ENCODE measurements around the gene NID2. TPM values are rescaled to one million over a fixed set of nuclear protein-coding genes. Genes with fewer than 3 reads are reported as not detected.

Gene NID2
- polyA plus RNA-seq, 2 donors, result 2.9 to 3.1 TPM

DNA sequence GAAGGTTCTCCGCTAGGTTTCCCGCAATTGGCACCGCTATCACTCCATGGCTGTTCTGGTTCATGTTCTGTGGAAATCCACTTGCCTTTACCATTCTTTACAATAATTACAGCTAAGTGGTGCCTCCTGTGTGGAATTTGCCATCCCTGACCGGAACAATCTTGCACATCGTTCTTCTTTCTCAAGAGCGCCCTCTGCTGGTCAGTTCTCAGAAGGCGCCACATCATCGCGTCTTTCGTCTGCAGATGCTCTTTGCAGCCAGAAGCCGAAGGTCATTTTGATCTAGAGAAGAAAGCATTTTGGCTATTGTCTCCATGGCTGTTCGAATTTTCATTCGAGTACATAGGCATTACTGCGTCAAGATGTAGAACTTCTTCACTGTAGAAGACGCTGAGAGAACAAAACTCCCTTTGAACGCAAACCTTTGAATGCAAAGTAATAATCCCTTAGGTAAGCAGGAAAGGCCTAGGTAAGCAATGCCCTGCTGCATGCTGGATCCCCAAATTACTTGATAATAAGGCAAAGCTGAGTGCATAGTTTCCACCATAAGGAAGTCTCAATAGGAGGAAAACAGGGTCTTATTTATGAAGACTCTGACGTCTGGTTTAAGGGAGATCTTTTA, 89.7 kb downstream of the NID2 start:
- Histone ChIP-seq H3K27ac (ENCODE audit: low read depth in 2 of 2, low read length in 1 of 2) (no peak overlapping the region), H3K4me3 (ENCODE audit: low read depth in 1 of 2, low read length in 2 of 2) (no peak overlapping the region), H3K27me3 (ENCODE audit: control insufficient read depth in 1 of 2, insufficient read depth in 2 of 2, low read length in 2 of 2) (no peaks in the 10 kb centered on the region), H3K36me3 (ENCODE audit: control insufficient read depth in 2 of 2, insufficient read depth in 2 of 2, low read length in 1 of 2) (no peaks in the 10 kb centered on the region), H3K4me1 (ENCODE audit: control insufficient read depth in 2 of 2, insufficient read depth in 2 of 2, low read length in 1 of 2) (no peaks in the 10 kb centered on the region), H3K9me3 (ENCODE audit: control insufficient read depth in 2 of 2, insufficient read depth in 1 of 2, low read depth in 1 of 2, low read length in 1 of 2) (no peaks in the 10 kb centered on the region)
- WGBS, 2 donors, result 24 to 25% methylated on average over 17 of the region's 17 CpGs

DNA sequence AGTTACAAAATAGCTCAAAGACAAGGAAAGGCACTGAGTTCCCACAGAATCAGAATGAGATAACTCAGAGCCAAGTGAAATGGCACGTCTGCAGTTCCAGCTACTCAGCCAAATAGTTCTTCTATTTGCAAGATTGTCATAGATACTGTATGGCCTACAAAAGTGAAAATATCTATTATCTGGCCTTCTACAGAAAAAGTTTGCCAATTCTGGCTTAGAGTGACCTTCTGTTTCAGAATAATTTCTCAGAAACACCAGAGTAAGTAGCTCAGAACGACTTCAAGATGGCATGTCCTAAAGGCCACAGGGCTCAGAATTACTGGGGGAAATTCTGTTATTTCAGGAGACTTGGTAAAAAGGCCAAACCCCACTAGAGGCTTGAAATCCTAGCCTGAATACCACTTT, 90.2 kb downstream of the NID2 start:
- 26 to 33% methylated on average over 2 of the region's 2 CpGs for WGBS, 2 donors
- H3K27ac ChIP-seq (ENCODE audit: low read depth in 2 of 2, low read length in 1 of 2), result no peak overlapping the region
- no peaks in the 10 kb centered on the region for H3K4me1 ChIP-seq (ENCODE audit: control insufficient read depth in 2 of 2, insufficient read depth in 2 of 2, low read length in 1 of 2)
- no peaks in the 10 kb centered on the region for H3K36me3 ChIP-seq (ENCODE audit: control insufficient read depth in 2 of 2, insufficient read depth in 2 of 2, low read length in 1 of 2)
- no peaks in the 10 kb centered on the region for H3K27me3 ChIP-seq (ENCODE audit: control insufficient read depth in 1 of 2, insufficient read depth in 2 of 2, low read length in 2 of 2)
- no peak overlapping the region for H3K4me3 ChIP-seq (ENCODE audit: low read depth in 1 of 2, low read length in 2 of 2)
- H3K9me3 ChIP-seq (ENCODE audit: control insufficient read depth in 2 of 2, insufficient read depth in 1 of 2, low read depth in 1 of 2, low read length in 1 of 2), result no peaks in the 10 kb centered on the region

DNA sequence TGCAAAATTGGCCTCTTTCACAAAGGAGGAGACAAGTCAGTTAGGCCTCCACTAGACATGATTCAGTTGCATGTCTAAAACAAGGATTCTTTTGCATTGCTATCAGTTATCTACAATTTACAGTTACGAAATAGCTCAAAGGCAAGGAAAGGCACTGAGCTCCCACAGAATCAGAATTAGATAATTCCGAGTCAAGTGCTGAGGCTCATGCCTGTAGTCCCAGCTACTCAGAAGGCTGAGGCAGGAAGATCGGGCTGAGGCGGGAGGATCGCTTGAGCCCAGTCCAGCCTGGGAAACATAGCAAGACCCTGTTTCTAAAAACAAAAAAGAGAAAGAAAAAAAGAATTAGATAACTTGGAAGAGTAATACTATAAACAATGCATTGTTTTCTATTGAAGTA, 91.8 kb downstream of the NID2 start:
- H3K4me1 ChIP-seq (ENCODE audit: control insufficient read depth in 2 of 2, insufficient read depth in 2 of 2, low read length in 1 of 2), result no peaks in the 10 kb centered on the region
- 94 to 96% methylated on average over 5 of the region's 5 CpGs for WGBS, 2 donors
- no peak overlapping the region for H3K4me3 ChIP-seq (ENCODE audit: low read depth in 1 of 2, low read length in 2 of 2)
- H3K27me3 ChIP-seq (ENCODE audit: control insufficient read depth in 1 of 2, insufficient read depth in 2 of 2, low read length in 2 of 2), result no peaks in the 10 kb centered on the region
- H3K27ac ChIP-seq (ENCODE audit: low read depth in 2 of 2, low read length in 1 of 2), result no peak overlapping the region
- no peaks in the 10 kb centered on the region for H3K9me3 ChIP-seq (ENCODE audit: control insufficient read depth in 2 of 2, insufficient read depth in 1 of 2, low read depth in 1 of 2, low read length in 1 of 2)
- no peaks in the 10 kb centered on the region for H3K36me3 ChIP-seq (ENCODE audit: control insufficient read depth in 2 of 2, insufficient read depth in 2 of 2, low read length in 1 of 2)

DNA sequence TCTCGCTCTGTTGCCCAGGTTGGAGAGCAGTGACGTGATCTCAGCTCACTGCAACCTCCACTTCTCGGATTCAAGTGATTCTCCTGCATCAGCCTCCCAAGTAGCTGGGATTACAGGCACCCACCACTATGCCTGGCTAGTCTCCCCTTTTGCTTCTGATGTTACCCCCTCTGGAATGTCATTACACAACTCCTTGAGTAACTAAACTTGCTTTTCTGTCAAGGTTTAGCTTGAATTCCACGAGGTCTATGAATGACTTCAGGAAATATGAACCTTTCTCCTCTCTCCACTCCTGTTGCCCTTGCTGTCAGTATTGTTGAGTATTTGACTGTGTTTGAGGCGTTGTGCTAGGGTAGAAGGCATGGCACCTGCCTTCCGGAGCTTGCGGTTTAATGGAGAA, 96.3 kb downstream of the NID2 start:
- 89 to 91% methylated on average over 7 of the region's 7 CpGs for WGBS, 2 donors

DNA sequence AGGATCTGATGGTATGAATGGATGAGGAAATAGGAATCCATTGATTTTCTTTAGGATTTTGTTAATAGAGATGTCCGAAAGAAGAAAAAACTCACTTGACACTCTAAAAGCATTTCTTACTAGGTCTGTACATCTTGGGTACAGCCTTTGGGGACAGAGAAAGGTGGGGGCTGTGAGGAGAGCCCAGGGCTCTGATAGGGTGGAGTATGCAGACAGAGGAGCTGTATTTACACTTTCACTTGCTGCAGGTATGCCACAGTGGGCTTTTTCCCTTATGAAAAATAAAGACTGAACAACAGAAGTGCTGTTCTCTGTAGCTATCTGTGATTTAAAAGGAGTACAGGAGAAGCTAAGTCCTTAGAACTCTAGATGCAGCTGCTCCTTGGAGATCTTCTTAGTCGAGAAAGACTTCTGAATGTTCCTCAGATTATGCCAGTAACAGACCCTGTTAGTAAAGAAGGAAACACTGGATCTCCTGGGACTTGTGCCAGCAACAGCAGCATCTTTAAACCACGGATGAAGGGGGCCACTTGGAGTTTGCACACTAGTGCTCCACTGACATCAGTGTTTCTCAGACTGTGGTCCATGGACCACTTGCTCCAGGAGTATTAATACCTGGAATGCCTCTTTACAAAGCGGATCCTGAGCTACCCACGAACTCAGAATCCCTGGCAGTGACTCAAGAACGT, 98.9 kb downstream of the NID2 start:
- no peak overlapping the region for H3K27ac ChIP-seq (ENCODE audit: low read depth in 2 of 2, low read length in 1 of 2)
- H3K36me3 ChIP-seq (ENCODE audit: control insufficient read depth in 2 of 2, insufficient read depth in 2 of 2, low read length in 1 of 2), result no peaks in the 10 kb centered on the region
- 65 to 69% methylated on average over 6 of the region's 6 CpGs for WGBS, 2 donors
- H3K4me1 ChIP-seq (ENCODE audit: control insufficient read depth in 2 of 2, insufficient read depth in 2 of 2, low read length in 1 of 2), result no peaks in the 10 kb centered on the region
- H3K4me3 ChIP-seq (ENCODE audit: low read depth in 1 of 2, low read length in 2 of 2), result no peak overlapping the region
- H3K9me3 ChIP-seq (ENCODE audit: control insufficient read depth in 2 of 2, insufficient read depth in 1 of 2, low read depth in 1 of 2, low read length in 1 of 2), result no peaks in the 10 kb centered on the region
- H3K27me3 ChIP-seq (ENCODE audit: control insufficient read depth in 1 of 2, insufficient read depth in 2 of 2, low read length in 2 of 2), result no peaks in the 10 kb centered on the region

More for the DNA sequence above, 96.3 kb downstream of the NID2 start:
- Histone ChIP-seq H3K9me3 (ENCODE audit: control insufficient read depth in 2 of 2, insufficient read depth in 1 of 2, low read depth in 1 of 2, low read length in 1 of 2) (no peaks in the 10 kb centered on the region), H3K36me3 (ENCODE audit: control insufficient read depth in 2 of 2, insufficient read depth in 2 of 2, low read length in 1 of 2) (no peaks in the 10 kb centered on the region), H3K27me3 (ENCODE audit: control insufficient read depth in 1 of 2, insufficient read depth in 2 of 2, low read length in 2 of 2) (no peaks in the 10 kb centered on the region), H3K4me3 (ENCODE audit: low read depth in 1 of 2, low read length in 2 of 2) (no peak overlapping the region), H3K27ac (ENCODE audit: low read depth in 2 of 2, low read length in 1 of 2) (no peak overlapping the region), H3K4me1 (ENCODE audit: control insufficient read depth in 2 of 2, insufficient read depth in 2 of 2, low read length in 1 of 2) (no peaks in the 10 kb centered on the region)

DNA sequence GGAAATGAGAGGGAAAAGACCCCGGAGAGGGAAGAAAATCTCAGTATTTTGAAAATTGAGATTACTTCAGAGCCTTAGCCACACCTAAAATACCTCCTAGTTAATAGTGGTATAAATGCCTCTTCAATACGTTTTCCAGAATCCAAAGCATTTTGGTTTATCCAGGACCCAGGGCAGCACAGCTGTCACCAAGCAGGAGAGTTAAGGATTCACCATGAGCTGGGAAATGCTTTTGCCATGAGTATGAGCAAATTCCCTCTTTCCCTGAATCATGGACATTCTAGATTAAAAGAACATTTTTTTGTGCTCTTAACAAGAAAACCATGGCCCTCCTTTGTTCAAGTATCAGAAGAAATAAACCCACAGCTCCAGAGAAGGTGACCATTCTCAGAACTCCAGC, 101.3 kb downstream of the NID2 start:
- Histone ChIP-seq H3K27ac (ENCODE audit: low read depth in 2 of 2, low read length in 1 of 2) (no peak overlapping the region), H3K4me3 (ENCODE audit: low read depth in 1 of 2, low read length in 2 of 2) (no peak overlapping the region), H3K36me3 (ENCODE audit: control insufficient read depth in 2 of 2, insufficient read depth in 2 of 2, low read length in 1 of 2) (no peaks in the 10 kb centered on the region), H3K27me3 (ENCODE audit: control insufficient read depth in 1 of 2, insufficient read depth in 2 of 2, low read length in 2 of 2) (no peaks in the 10 kb centered on the region), H3K4me1 (ENCODE audit: control insufficient read depth in 2 of 2, insufficient read depth in 2 of 2, low read length in 1 of 2) (no peaks in the 10 kb centered on the region), H3K9me3 (ENCODE audit: control insufficient read depth in 2 of 2, insufficient read depth in 1 of 2, low read depth in 1 of 2, low read length in 1 of 2) (no peaks in the 10 kb centered on the region)
- WGBS, 2 donors, result 81 to 84% methylated on average over 2 of the region's 2 CpGs

DNA sequence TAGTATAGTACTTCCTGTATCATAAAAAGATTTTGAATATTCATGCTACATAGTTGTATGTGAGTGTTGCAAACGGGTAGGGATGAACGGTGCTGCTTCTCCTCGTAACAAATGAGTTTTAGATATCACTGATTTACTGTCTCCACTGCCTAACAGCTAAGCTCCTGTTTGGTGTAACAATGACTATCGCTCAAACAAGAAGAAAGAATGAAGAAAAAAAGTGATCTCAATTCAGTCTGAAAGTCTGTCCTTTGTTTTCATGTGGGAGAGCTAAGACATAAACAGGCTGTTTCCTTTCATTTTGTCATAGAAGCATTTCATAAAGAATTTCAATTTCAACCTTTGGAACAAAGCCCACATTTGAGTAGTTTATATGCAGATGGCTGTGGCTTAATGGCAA, 105.6 kb downstream of the NID2 start:
- Histone ChIP-seq H3K9me3 (ENCODE audit: control insufficient read depth in 2 of 2, insufficient read depth in 1 of 2, low read depth in 1 of 2, low read length in 1 of 2) (peaks cover 0 to 3% of the 10 kb centered on the region in 2 donors), H3K36me3 (ENCODE audit: control insufficient read depth in 2 of 2, insufficient read depth in 2 of 2, low read length in 1 of 2) (no peaks in the 10 kb centered on the region), H3K4me1 (ENCODE audit: control insufficient read depth in 2 of 2, insufficient read depth in 2 of 2, low read length in 1 of 2) (no peaks in the 10 kb centered on the region), H3K4me3 (ENCODE audit: low read depth in 1 of 2, low read length in 2 of 2) (no peak overlapping the region), H3K27ac (ENCODE audit: low read depth in 2 of 2, low read length in 1 of 2) (no peak overlapping the region), H3K27me3 (ENCODE audit: control insufficient read depth in 1 of 2, insufficient read depth in 2 of 2, low read length in 2 of 2) (no peaks in the 10 kb centered on the region)
- WGBS, 2 donors, result 29 to 34% methylated on average over 4 of the region's 4 CpGs

DNA sequence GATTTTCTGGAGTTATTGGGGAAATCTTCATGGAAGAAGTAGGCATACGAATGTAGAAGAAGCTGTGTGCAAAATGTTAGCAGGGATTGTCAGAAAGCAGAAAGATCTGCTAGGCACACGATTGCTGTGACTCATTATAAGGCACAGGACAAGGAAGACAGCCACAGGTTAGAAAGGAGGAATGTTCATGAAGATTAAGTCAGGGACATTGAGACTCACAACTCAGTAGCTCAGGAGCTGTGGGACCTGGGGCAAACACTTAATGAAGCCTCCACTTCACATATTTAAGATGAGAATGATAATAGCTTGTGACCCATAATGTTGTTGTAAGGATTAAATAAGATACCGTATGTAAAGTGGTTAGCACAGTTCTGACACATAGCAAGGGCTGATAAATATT, 106.1 kb downstream of the NID2 start:
- WGBS, 2 donors, result 24 to 25% methylated on average over 3 of the region's 3 CpGs
- no peak overlapping the region for H3K27ac ChIP-seq (ENCODE audit: low read depth in 2 of 2, low read length in 1 of 2)
- H3K4me3 ChIP-seq (ENCODE audit: low read depth in 1 of 2, low read length in 2 of 2), result no peak overlapping the region
- H3K27me3 ChIP-seq (ENCODE audit: control insufficient read depth in 1 of 2, insufficient read depth in 2 of 2, low read length in 2 of 2), result no peaks in the 10 kb centered on the region
- no peaks in the 10 kb centered on the region for H3K36me3 ChIP-seq (ENCODE audit: control insufficient read depth in 2 of 2, insufficient read depth in 2 of 2, low read length in 1 of 2)
- no peaks in the 10 kb centered on the region for H3K4me1 ChIP-seq (ENCODE audit: control insufficient read depth in 2 of 2, insufficient read depth in 2 of 2, low read length in 1 of 2)
- peaks cover 0 to 3% of the 10 kb centered on the region in 2 donors for H3K9me3 ChIP-seq (ENCODE audit: control insufficient read depth in 2 of 2, insufficient read depth in 1 of 2, low read depth in 1 of 2, low read length in 1 of 2)

DNA sequence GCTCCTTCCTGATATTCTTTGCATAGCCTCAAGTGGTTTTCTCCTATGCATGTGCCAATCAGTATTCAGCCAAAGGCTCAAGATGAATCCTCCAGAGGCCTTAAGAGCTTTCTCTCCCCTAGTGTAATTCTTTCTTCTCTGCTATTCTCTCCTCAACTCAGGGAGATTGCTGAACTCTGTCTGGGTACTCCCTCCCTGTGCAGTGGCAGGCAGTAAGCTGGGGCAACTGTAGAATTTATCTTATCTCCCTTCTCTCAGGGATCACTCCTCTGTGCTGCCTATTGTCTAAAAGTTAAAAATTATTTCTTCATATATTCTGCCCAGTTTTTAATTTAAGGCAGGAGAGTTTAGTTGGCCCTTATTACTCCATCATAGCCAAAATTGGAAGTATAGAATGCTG, 108.0 kb downstream of the NID2 start:
- H3K9me3 ChIP-seq (ENCODE audit: control insufficient read depth in 2 of 2, insufficient read depth in 1 of 2, low read depth in 1 of 2, low read length in 1 of 2), result peaks cover 0 to 3% of the 10 kb centered on the region in 2 donors
- H3K4me1 ChIP-seq (ENCODE audit: control insufficient read depth in 2 of 2, insufficient read depth in 2 of 2, low read length in 1 of 2), result no peaks in the 10 kb centered on the region
- H3K27me3 ChIP-seq (ENCODE audit: control insufficient read depth in 1 of 2, insufficient read depth in 2 of 2, low read length in 2 of 2), result no peaks in the 10 kb centered on the region
- H3K36me3 ChIP-seq (ENCODE audit: control insufficient read depth in 2 of 2, insufficient read depth in 2 of 2, low read length in 1 of 2), result no peaks in the 10 kb centered on the region
- H3K4me3 ChIP-seq (ENCODE audit: low read depth in 1 of 2, low read length in 2 of 2), result no peak overlapping the region
- no peak overlapping the region for H3K27ac ChIP-seq (ENCODE audit: low read depth in 2 of 2, low read length in 1 of 2)

DNA sequence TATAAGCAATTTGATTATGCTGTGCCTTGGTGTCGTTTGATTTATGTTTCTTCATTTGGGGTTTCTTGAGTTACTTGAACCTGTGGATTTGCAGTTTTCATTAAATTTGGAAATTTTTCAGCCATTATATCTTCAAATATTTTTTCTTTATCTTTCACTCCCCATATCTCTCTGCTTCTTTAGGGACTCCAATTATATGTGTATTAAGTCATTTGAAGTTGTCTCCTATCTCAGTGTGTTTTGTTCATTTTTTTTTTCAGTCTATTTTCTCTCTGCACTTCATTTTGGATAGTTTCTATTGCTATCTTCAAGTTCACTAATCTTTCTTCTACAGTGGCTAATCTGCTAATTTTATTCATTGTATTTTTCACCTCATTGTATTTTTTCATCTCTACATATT, 108.9 kb downstream of the NID2 start:
- Histone ChIP-seq H3K9me3 (ENCODE audit: control insufficient read depth in 2 of 2, insufficient read depth in 1 of 2, low read depth in 1 of 2, low read length in 1 of 2) (peaks cover 0 to 3% of the 10 kb centered on the region in 2 donors), H3K27me3 (ENCODE audit: control insufficient read depth in 1 of 2, insufficient read depth in 2 of 2, low read length in 2 of 2) (no peaks in the 10 kb centered on the region), H3K4me3 (ENCODE audit: low read depth in 1 of 2, low read length in 2 of 2) (no peak overlapping the region), H3K4me1 (ENCODE audit: control insufficient read depth in 2 of 2, insufficient read depth in 2 of 2, low read length in 1 of 2) (no peaks in the 10 kb centered on the region), H3K36me3 (ENCODE audit: control insufficient read depth in 2 of 2, insufficient read depth in 2 of 2, low read length in 1 of 2) (no peaks in the 10 kb centered on the region), H3K27ac (ENCODE audit: low read depth in 2 of 2, low read length in 1 of 2) (no peak overlapping the region)
- 90 to 96% methylated on average over 1 of the region's 1 CpG for WGBS, 2 donors
